LNCAP (cell line): Measurements from ENCODE around the gene NF1.

ENCODE experiments used
- CTCF ChIP-seq: fragments of 450-650 bp; IDR thresholded peaks from 2 replicates; pipeline ENCODE4 v1.5.1; 2017; ENCODE audit warnings: mild to moderate bottlenecking

NF1 gene

GRCh38 chr17:31289790-31290189 is 195.0 kb downstream of the NF1 start:
- TF ChIP-seq CTCF, result no peak

- no peak for TF ChIP-seq CTCF
Measured at GRCh38 chr17:31291820-31292219, 197.0 kb downstream of the NF1 start.

GRCh38 chr17:31293581-31293980 is 198.8 kb downstream of the NF1 start:
- TF ChIP-seq CTCF, result no peak

GRCh38 chr17:31294231-31294630 is 199.5 kb downstream of the NF1 start:
- TF ChIP-seq CTCF, result no peak

- TF ChIP-seq CTCF, result no peak
Measured at GRCh38 chr17:31294820-31295488, 200.2 kb downstream of the NF1 start.

- TF ChIP-seq CTCF, result no peak
Measured at GRCh38 chr17:31295489-31295871, 200.7 kb downstream of the NF1 start.

- TF ChIP-seq CTCF, result no peak
Measured at GRCh38 chr17:31296142-31296541, 201.4 kb downstream of the NF1 start.

GRCh38 chr17:31297090-31297489 is 202.3 kb downstream of the NF1 start, which contains the start of gene OMG:
OMG (minus strand) TSS chr17:31297239; CDS start chr17:31296331, 908 bp downstream.
- no peak for TF ChIP-seq CTCF
